ENCODE data around the gene SNX9. TPM values are rescaled to one million over a fixed set of nuclear protein-coding genes. Genes with fewer than 3 reads are reported as not detected.

Gene SNX9
- total and polyA plus RNA-seq, 2 donors (not counting 1 experiment from before 2014, with no cell fraction given), result 56.8 to 117 TPM

DNA sequence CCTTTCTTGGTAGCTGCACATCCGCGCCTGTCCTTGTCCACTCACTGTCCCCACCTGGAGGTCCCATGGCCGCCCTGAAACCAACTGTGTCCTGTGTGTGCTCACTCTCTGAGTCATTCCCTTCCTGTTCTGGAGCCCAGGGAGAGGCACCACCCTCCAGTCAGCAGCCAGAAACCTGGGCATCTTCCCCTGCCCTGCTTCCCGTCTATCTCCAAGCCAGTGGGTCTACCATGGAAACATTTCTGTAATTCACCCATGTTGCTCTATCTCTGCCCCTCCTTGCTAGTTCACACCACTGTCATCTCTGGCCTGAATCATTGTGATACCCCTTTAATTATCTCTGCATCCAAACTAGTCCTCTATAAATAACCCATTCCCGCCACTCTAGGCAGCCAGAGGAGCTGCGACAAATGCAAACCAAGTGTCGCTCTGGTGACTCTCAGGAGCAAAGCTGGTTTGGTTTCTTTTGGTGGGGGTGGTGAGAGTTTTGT lies 129.9 kb downstream of the SNX9 start:
- H3K27me3 ChIP-seq (ENCODE audit: control insufficient read depth, insufficient read depth, low read length), result no peaks in the 10 kb centered on the region
- H3K27ac ChIP-seq (ENCODE audit: insufficient read depth, low read length), result no peak overlapping the region
- no peak overlapping the region for H3K9ac ChIP-seq (ENCODE audit: insufficient read depth, low read length)
- no peak overlapping the region for H3K4me2 ChIP-seq (ENCODE audit: extremely low read depth, insufficient read depth, low read length)
- no peaks in the 10 kb centered on the region for H3K36me3 ChIP-seq (ENCODE audit: control insufficient read depth, insufficient read depth, low read length)
- H3K4me3 ChIP-seq (replicated peaks in 1 of 4; ENCODE audit: control extremely low read depth in 1 of 4, insufficient read depth in 1 of 4, low read depth in 3 of 4, low read length in 4 of 4), result no peak overlapping the region
- TF ChIP-seq EZH2 (IDR thresholded peaks at IDR 0.05; ENCODE audit: low read length, missing control alignments), result no peak
- TF ChIP-seq, protein P1, sequence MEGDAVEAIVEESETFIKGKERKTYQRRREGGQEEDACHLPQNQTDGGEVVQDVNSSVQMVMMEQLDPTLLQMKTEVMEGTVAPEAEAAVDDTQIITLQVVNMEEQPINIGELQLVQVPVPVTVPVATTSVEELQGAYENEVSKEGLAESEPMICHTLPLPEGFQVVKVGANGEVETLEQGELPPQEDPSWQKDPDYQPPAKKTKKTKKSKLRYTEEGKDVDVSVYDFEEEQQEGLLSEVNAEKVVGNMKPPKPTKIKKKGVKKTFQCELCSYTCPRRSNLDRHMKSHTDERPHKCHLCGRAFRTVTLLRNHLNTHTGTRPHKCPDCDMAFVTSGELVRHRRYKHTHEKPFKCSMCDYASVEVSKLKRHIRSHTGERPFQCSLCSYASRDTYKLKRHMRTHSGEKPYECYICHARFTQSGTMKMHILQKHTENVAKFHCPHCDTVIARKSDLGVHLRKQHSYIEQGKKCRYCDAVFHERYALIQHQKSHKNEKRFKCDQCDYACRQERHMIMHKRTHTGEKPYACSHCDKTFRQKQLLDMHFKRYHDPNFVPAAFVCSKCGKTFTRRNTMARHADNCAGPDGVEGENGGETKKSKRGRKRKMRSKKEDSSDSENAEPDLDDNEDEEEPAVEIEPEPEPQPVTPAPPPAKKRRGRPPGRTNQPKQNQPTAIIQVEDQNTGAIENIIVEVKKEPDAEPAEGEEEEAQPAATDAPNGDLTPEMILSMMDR (conservative IDR thresholded peaks at IDR 0.05 in 1 of 2, IDR thresholded peaks at IDR 0.05 in 1 of 2; ENCODE audit: low read depth in 1 of 2, low read length in 2 of 2), result no peak
- H3K4me1 ChIP-seq (ENCODE audit: control insufficient read depth, extremely low read depth, insufficient read depth, low read length), result no peaks in the 10 kb centered on the region
- no peaks in the 10 kb centered on the region for H3K79me2 ChIP-seq (ENCODE audit: control insufficient read depth, insufficient read depth, low read length)
- H2AFZ ChIP-seq (ENCODE audit: low read length), result no peak overlapping the region
- DNase-seq (ENCODE audit: low read depth in 2 of 2), result no peak
- no peaks in the 10 kb centered on the region for H3K9me3 ChIP-seq (ENCODE audit: control insufficient read depth, insufficient read depth, low read depth, low read length)
- H4K20me1 ChIP-seq (ENCODE audit: control insufficient read depth, extremely low read depth, insufficient read depth, low read length), result no peaks in the 10 kb centered on the region

DNA sequence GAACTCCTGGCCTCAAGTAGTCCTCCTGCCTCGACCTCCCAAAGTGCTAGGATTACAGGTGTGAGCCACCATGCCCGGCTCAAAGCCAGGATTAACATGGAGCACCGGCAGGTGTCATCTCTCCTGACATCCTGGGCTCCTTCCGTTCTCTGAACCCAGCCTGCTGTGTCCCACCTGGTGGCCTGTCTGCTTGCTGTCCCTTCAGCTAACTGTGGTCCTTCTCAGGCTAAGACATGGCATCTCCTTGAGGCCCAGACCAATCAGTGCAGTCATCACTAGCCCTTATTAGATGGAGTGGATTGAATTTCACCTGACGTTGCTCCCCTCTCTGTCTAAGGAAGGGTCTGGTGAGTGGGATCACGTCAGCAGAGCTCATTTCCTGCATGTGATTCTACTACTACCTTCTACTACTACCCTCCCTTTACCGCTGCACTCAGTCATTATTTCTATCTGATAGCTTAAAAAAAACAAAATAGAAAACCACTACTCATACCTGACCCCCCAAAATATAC lies 130.6 kb downstream of the SNX9 start:
- no peaks in the 10 kb centered on the region for H3K79me2 ChIP-seq (ENCODE audit: control insufficient read depth, insufficient read depth, low read length)
- H2AFZ ChIP-seq (ENCODE audit: low read length), result no peak overlapping the region
- no peaks in the 10 kb centered on the region for H3K27me3 ChIP-seq (ENCODE audit: control insufficient read depth, insufficient read depth, low read length)
- peak overlapping the region; percentile 3 for H3K4me2 ChIP-seq (ENCODE audit: extremely low read depth, insufficient read depth, low read length)
- H3K4me3 ChIP-seq (replicated peaks in 1 of 4; ENCODE audit: control extremely low read depth in 1 of 4, insufficient read depth in 1 of 4, low read depth in 3 of 4, low read length in 4 of 4), result no peak overlapping the region
- TF ChIP-seq EZH2 (IDR thresholded peaks at IDR 0.05; ENCODE audit: low read length, missing control alignments), result no peak
- TF ChIP-seq, protein P1 (conservative IDR thresholded peaks at IDR 0.05 in 1 of 2, IDR thresholded peaks at IDR 0.05 in 1 of 2; ENCODE audit: low read depth in 1 of 2, low read length in 2 of 2), result no peak
- H4K20me1 ChIP-seq (ENCODE audit: control insufficient read depth, extremely low read depth, insufficient read depth, low read length), result no peaks in the 10 kb centered on the region
- no peaks in the 10 kb centered on the region for H3K9me3 ChIP-seq (ENCODE audit: control insufficient read depth, insufficient read depth, low read depth, low read length)
- no peak for DNase-seq (ENCODE audit: low read depth in 2 of 2)
- no peak overlapping the region for H3K9ac ChIP-seq (ENCODE audit: insufficient read depth, low read length)
- no peak overlapping the region for H3K27ac ChIP-seq (ENCODE audit: insufficient read depth, low read length)
- no peaks in the 10 kb centered on the region for H3K4me1 ChIP-seq (ENCODE audit: control insufficient read depth, extremely low read depth, insufficient read depth, low read length)
- no peaks in the 10 kb centered on the region for H3K36me3 ChIP-seq (ENCODE audit: control insufficient read depth, insufficient read depth, low read length)

DNA sequence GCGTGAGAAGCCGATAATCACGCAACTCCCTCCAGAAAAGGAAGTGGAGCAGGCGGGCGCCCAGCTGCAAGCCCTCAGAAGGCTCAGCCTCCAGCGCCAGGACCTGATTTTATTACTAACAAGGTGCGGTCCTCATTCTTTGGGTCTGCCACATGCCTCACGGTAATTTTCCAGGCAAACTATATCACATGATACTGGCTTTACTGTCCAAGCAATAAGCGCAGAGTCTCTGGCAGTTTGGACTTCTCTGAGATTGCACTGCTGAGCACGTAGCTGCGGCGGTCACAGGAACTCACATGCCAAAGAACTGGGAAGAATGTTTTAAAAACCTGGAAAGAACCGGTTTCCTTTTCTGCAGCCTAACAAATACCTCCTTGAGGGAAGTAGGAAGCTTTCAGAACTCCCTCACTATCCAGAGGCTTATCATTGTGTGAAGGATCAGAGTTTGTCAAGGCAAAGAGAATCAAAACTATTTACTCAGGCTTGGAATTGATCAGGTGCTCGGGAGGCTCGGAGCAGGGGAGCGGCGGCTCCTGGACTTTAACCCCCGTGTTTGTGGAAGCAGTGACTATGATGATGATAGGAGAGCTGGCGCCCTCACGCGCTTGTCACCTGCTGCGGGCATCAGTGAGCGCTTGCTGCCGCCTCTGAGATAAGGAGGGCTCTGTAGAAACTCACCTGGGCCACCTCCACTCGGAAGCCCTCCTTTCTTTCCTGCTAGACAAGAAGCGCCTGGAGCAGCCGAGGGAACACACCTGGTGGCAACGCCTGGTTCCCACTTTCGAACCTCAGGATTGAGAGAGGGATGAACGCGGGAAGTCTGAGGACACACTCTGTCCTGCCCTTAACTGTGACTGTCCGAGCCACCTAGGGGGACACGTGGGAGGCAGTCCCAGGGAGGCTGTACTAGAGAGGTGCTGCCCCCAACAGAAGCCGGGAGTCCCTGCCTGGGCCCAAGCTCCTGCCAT lies 131.4 kb downstream of the SNX9 start:
- peak; percentile 26 to 36 for DNase-seq (ENCODE audit: low read depth in 2 of 2)
- Histone ChIP-seq H3K79me2 (ENCODE audit: control insufficient read depth, insufficient read depth, low read length) (no peaks in the 10 kb centered on the region), H3K9me3 (ENCODE audit: control insufficient read depth, insufficient read depth, low read depth, low read length) (no peaks in the 10 kb centered on the region), H3K4me3 (replicated peaks in 1 of 4; ENCODE audit: control extremely low read depth in 1 of 4, insufficient read depth in 1 of 4, low read depth in 3 of 4, low read length in 4 of 4) (peak overlapping the region in 2 of 4 experiments; percentile 4 to 7), H4K20me1 (ENCODE audit: control insufficient read depth, extremely low read depth, insufficient read depth, low read length) (no peaks in the 10 kb centered on the region), H3K4me2 (ENCODE audit: extremely low read depth, insufficient read depth, low read length) (peak overlapping the region; percentile 55), H3K27me3 (ENCODE audit: control insufficient read depth, insufficient read depth, low read length) (no peaks in the 10 kb centered on the region), H3K9ac (ENCODE audit: insufficient read depth, low read length) (no peak overlapping the region), H3K27ac (ENCODE audit: insufficient read depth, low read length) (no peak overlapping the region), H3K36me3 (ENCODE audit: control insufficient read depth, insufficient read depth, low read length) (no peaks in the 10 kb centered on the region), H3K4me1 (ENCODE audit: control insufficient read depth, extremely low read depth, insufficient read depth, low read length) (no peaks in the 10 kb centered on the region), H2AFZ (ENCODE audit: low read length) (no peak overlapping the region)
- no peak for TF ChIP-seq EZH2 (IDR thresholded peaks at IDR 0.05; ENCODE audit: low read length, missing control alignments)
- TF ChIP-seq, protein P1 (conservative IDR thresholded peaks at IDR 0.05 in 1 of 2, IDR thresholded peaks at IDR 0.05 in 1 of 2; ENCODE audit: low read depth in 1 of 2, low read length in 2 of 2), result no peak

Measured in fibroblast of lung (primary cell).